HepG2 (cell line): ENCODE data around the gene RPLP1. TPM values are rescaled to one million over a fixed set of nuclear protein-coding genes. Genes with fewer than 3 reads are reported as not detected.

ENCODE experiments used
- ADNP ChIP-seq: sonication (generic); formaldehyde crosslinking; IDR thresholded peaks from 2 replicates; pipeline ENCODE4 v1.4.0; 2020; ENCODE audit warnings: missing genetic modification reagents
- CCDC6 ChIP-seq: sonication (generic); formaldehyde crosslinking; IDR thresholded peaks from 2 replicates; pipeline ENCODE4 v1.8.1; 2022; ENCODE audit warnings: mild to moderate bottlenecking, missing genetic modification reagents, moderate library complexity
- EP300 ChIP-seq, 3 experiments: sonication (generic) in 1 of 3; formaldehyde crosslinking in 1 of 3; IDR thresholded peaks; 2 replicates each; pipeline versions ENCODE4 v1.5.1 to v1.6.1; 2011 to 2020; ENCODE audit warnings: low read depth in 2 of 3, low read length in 2 of 3, borderline replicate concordance in 1 of 3, improper control_type of control experiment in 1 of 3, mild to moderate bottlenecking in 1 of 3, missing genetic modification reagents in 1 of 3, moderate library complexity in 1 of 3
- ETV5 ChIP-seq: IDR thresholded peaks from 2 replicates; pipeline ENCODE4 v1.6.1; 2018; ENCODE audit warnings: missing biosample characterization, missing genetic modification reagents, inconsistent platforms, borderline replicate concordance
- HDAC6 ChIP-seq: fragments of 200-600 bp; sonication (generic); IDR thresholded peaks from 2 replicates; pipeline ENCODE4 v1.7.0; 2017; ENCODE audit warnings: mild to moderate bottlenecking, antibody characterized with exemption, low read length, low read depth
- KDM5A ChIP-seq: fragments of 200-600 bp; sonication (generic); IDR thresholded peaks from 2 replicates; pipeline ENCODE4 v1.7.0; 2018; ENCODE audit warnings: antibody characterized with exemption, mild to moderate bottlenecking, low read length, borderline replicate concordance
- MATR3 ChIP-seq: sonication (generic); formaldehyde crosslinking; IDR thresholded peaks from 2 replicates; pipeline ENCODE4 v1.4.0; 2020; ENCODE audit warnings: missing genetic modification reagents
- MBD4 ChIP-seq: IDR thresholded peaks from 2 replicates; pipeline ENCODE4 v1.6.1; 2012; ENCODE audit warnings: low read length, inconsistent platforms, borderline replicate concordance
- MZF1 ChIP-seq: sonication (generic); formaldehyde crosslinking; IDR thresholded peaks from 2 replicates; pipeline ENCODE4 v1.8.1; 2023; ENCODE audit warnings: mild to moderate bottlenecking, missing genetic modification reagents, borderline replicate concordance
- PITX1 ChIP-seq: sonication (generic); formaldehyde crosslinking; IDR thresholded peaks from 2 replicates; pipeline ENCODE4 v1.5.1; 2020; ENCODE audit warnings: mild to moderate bottlenecking, missing genetic modification reagents
- POLR2G ChIP-seq: fragments of 200-400 bp; formaldehyde crosslinking; IDR thresholded peaks from 2 replicates; pipeline ENCODE4 v1.6.1; 2018; ENCODE audit warnings: mild to moderate bottlenecking, low read depth, low read length, moderate library complexity
- REPIN1 ChIP-seq: sonication (generic); formaldehyde crosslinking; IDR thresholded peaks from 2 replicates; pipeline ENCODE4 v1.8.0; 2022; ENCODE audit warnings: missing genetic modification reagents, low read depth, mild to moderate bottlenecking, borderline replicate concordance
- SMAD3 ChIP-seq: sonication (generic); formaldehyde crosslinking; IDR thresholded peaks from 2 replicates; pipeline ENCODE4 v1.4.0; 2020; ENCODE audit warnings: missing genetic modification reagents
- TAF1 ChIP-seq: sonication (generic); formaldehyde crosslinking; IDR thresholded peaks from 2 replicates; pipeline ENCODE4 v1.4.0; 2020; ENCODE audit warnings: missing genetic modification reagents
- TARDBP ChIP-seq: sonication (generic); formaldehyde crosslinking; IDR thresholded peaks from 2 replicates; pipeline ENCODE4 v1.8.0; 2022; ENCODE audit warnings: mild to moderate bottlenecking, missing genetic modification reagents
- YEATS2 ChIP-seq: sonication (generic); formaldehyde crosslinking; IDR thresholded peaks from 2 replicates; pipeline ENCODE4 v1.4.0; 2020; ENCODE audit warnings: missing genetic modification reagents, borderline replicate concordance
- ZNF138 ChIP-seq: sonication (generic); formaldehyde crosslinking; IDR thresholded peaks from 2 replicates; pipeline ENCODE4 v1.5.0; 2020; ENCODE audit warnings: mild to moderate bottlenecking, low read depth, missing genetic modification reagents
- ZNF512B ChIP-seq: sonication (generic); formaldehyde crosslinking; IDR thresholded peaks from 2 replicates; pipeline ENCODE4 v1.5.1; 2020; ENCODE audit warnings: missing genetic modification reagents, mild to moderate bottlenecking, borderline replicate concordance
- ZNF75D ChIP-seq: sonication (generic); formaldehyde crosslinking; IDR thresholded peaks from 2 replicates; pipeline ENCODE4 v1.8.1; 2023; ENCODE audit warnings: missing genetic modification reagents, mild to moderate bottlenecking, borderline replicate concordance
- polyA plus RNA-seq, 8 experiments: library from polyadenylated mRNA; depleted of rRNA in 3 of 8; stranded (reverse) in 7 of 8; unstranded in 1 of 8; fragments of >200 nt; fragmentation: Illumina TruSeq in 4 of 8; extraction: Trizol in 4 of 8; gene quantifications; 2 replicates each; pipeline versions ENCODE4 v1.2.1 to v1.2.3, GENCODE V29; 2011 to 2016; ENCODE audit warnings: low read depth in 4 of 8, missing spikeins in 1 of 8, mixed read lengths in 1 of 8; ENCODE audit not compliant: insufficient read depth in 1 of 8
- total RNA-seq, 5 experiments: library from RNA; depleted of rRNA; stranded (reverse); fragments of >200 nt; fragmentation: Illumina TruSeq; extraction: Trizol; gene quantifications; 2 replicates each; pipeline ENCODE4 v1.2.3, GENCODE V29; 2016; ENCODE audit warnings: low read depth in 1 of 5
- TF ChIP-seq, protein P1 (sequence below): sonication (generic); formaldehyde crosslinking; IDR thresholded peaks from 2 replicates; pipeline ENCODE4 v1.5.0; 2020; ENCODE audit warnings: missing genetic modification reagents
- TF ChIP-seq, protein P2 (sequence below): sonication (generic); formaldehyde crosslinking; IDR thresholded peaks from 2 replicates; pipeline ENCODE4 v1.4.0; 2020; ENCODE audit warnings: low read depth, mild to moderate bottlenecking, missing genetic modification reagents
- TF ChIP-seq, protein P3 (sequence below): conservative IDR thresholded peaks from 2 replicates; pipeline ENCODE4 v1.6.1; 2018; ENCODE audit warnings: missing genetic modification reagents

The RPLP1 gene
- total and polyA plus RNA-seq, 2 of the 13 experiments (the other 11 are each of a cell fraction or from before 2014, with no cell fraction given): 817 to 929 TPM

DNA sequence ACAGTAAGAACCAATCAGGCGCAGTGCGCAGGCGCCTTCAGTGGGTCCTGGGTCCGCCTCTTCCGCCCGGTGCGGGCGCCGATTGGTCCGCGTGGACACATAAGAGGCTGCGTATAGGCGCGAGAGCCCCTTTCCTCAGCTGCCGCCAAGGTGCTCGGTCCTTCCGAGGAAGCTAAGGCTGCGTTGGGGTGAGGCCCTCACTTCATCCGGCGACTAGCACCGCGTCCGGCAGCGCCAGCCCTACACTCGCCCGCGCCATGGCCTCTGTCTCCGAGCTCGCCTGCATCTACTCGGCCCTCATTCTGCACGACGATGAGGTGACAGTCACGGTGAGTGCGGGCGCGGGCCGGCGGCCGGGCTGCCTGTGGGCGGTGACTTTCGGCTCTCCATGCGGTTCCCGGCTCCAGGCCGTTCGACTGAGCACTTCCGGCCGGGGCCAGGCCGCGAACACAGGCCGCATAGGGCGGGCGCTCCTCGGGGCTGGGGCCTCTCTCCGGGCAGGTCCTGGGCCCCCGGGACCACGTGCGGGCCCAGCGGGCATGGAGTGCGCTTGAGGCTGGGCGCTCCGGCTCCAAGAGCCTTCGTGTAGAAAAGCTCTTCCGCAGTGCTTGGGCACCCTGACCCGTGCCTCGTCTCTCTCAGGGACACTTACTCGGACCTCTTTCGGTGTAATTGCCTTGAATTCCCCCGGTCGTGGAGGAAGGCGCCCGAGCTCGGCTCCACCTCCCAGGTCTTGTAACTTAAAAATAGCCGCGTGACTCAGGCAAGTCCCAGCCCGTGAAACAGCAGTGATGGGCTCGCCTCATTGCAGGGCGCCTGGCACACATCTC lies at the start of gene RPLP1 (continued):
- TF ChIP-seq ZNF75D (CRISPR knock-in tag) (no peak), REPIN1 (peak; percentile 89), SMAD3 (no peak; the same call in none of the 2 replicates), TAF1 (CRISPR knock-in tag) (peak; percentile 100), ZNF138 (CRISPR knock-in tag) (peak; percentile 68), ETV5 (peak; percentile 60), HDAC6 (no peak), MBD4 (no peak), ZNF512B (no peak), KDM5A (no peak; the same call in 1 of the 2 replicates), TARDBP (CRISPR knock-in tag) (peak; percentile 70; the same call in 1 of the 2 replicates), PITX1 (no peak; the same call in none of the 2 replicates), YEATS2 (CRISPR knock-in tag) (peak; percentile 96), EP300 (IDR thresholded peaks at IDR 0.05; ENCODE audit: low read depth in 2 of 2, low read length in 2 of 2) (no peak), EP300 (CRISPR knock-in tag; IDR thresholded peaks at IDR 0.05; ENCODE audit: borderline replicate concordance) (no peak), ADNP (CRISPR knock-in tag) (no peak), MATR3 (CRISPR knock-in tag) (no peak), CCDC6 (CRISPR knock-in tag) (peak; percentile 95), POLR2G (peak; percentile 99), MZF1 (no peak)
- TF ChIP-seq, protein P1, sequence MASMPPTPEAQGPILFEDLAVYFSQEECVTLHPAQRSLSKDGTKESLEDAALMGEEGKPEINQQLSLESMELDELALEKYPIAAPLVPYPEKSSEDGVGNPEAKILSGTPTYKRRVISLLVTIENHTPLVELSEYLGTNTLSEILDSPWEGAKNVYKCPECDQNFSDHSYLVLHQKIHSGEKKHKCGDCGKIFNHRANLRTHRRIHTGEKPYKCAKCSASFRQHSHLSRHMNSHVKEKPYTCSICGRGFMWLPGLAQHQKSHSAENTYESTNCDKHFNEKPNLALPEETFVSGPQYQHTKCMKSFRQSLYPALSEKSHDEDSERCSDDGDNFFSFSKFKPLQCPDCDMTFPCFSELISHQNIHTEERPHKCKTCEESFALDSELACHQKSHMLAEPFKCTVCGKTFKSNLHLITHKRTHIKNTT (CRISPR knock-in tag): no peak
- TF ChIP-seq, protein P2, sequence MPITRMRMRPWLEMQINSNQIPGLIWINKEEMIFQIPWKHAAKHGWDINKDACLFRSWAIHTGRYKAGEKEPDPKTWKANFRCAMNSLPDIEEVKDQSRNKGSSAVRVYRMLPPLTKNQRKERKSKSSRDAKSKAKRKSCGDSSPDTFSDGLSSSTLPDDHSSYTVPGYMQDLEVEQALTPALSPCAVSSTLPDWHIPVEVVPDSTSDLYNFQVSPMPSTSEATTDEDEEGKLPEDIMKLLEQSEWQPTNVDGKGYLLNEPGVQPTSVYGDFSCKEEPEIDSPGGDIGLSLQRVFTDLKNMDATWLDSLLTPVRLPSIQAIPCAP (CRISPR knock-in tag): no peak
- TF ChIP-seq, protein P3, sequence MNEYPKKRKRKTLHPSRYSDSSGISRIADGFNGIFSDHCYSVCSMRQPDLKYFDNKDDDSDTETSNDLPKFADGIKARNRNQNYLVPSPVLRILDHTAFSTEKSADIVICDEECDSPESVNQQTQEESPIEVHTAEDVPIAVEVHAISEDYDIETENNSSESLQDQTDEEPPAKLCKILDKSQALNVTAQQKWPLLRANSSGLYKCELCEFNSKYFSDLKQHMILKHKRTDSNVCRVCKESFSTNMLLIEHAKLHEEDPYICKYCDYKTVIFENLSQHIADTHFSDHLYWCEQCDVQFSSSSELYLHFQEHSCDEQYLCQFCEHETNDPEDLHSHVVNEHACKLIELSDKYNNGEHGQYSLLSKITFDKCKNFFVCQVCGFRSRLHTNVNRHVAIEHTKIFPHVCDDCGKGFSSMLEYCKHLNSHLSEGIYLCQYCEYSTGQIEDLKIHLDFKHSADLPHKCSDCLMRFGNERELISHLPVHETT: 0 out of 2 replicates have a peak, but pooled peaks have one; percentile 36
